GM12891 (cell line): ENCODE results near the gene CLIP4.

Experiments used
- DNase-seq: peaks from one replicate; pipeline ENCODE4 v3.0.0; 2011; ENCODE audit warnings: low spot score; ENCODE audit not compliant: insufficient read length
- FAIRE-seq: peaks from 2 replicates; lab custom pipeline; 2011; peaks lifted over from hg19 to GRCh38; lab: Jason Lieb, UNC
- PAX5 ChIP-seq: IDR thresholded peaks from 2 replicates; pipeline ENCODE4 v1.6.1; 2011; ENCODE audit warnings: low read length, moderate library complexity, mild to moderate bottlenecking; ENCODE audit not compliant: insufficient read depth, severe bottlenecking
- POLR2A ChIP-seq: IDR thresholded peaks from 2 replicates; pipeline ENCODE4 v1.6.1; 2011; ENCODE audit warnings: low read depth, low read length, control low read depth
- POLR2AphosphoS5 ChIP-seq: IDR thresholded peaks from 2 replicates; pipeline ENCODE4 v1.6.1; 2011; ENCODE audit warnings: low read depth, low read length, control low read depth
- POU2F2 ChIP-seq: IDR thresholded peaks from 2 replicates; pipeline ENCODE4 v1.6.1; 2011; ENCODE audit warnings: low read depth, mild to moderate bottlenecking, control low read depth, low read length, moderate library complexity
- SPI1 ChIP-seq: IDR thresholded peaks from 2 replicates; pipeline ENCODE4 v1.6.1; 2011; ENCODE audit warnings: low read depth, low read length, control low read depth
- TAF1 ChIP-seq: IDR thresholded peaks from 2 replicates; pipeline ENCODE4 v1.6.1; 2011; ENCODE audit warnings: low read depth, low read length, control low read depth

The CLIP4 gene

GRCh38 chr2:29130295-29130694, 15.1 kb downstream of the CLIP4 start:
- FAIRE-seq (peak; percentile 84), DNase-seq (no peak)
- TF ChIP-seq SPI1 (no peak), TAF1 (no peak), POLR2A (no peak), POU2F2 (no peak), POLR2AphosphoS5 (no peak), PAX5 (no peak)

- FAIRE-seq, result no peak
- no peak for DNase-seq
Measured at GRCh38 chr2:29134933-29135332, 19.7 kb downstream of the CLIP4 start.

GRCh38 chr2:29139152-29139551, 23.9 kb downstream of the CLIP4 start:
- DNase-seq, result no peak
- FAIRE-seq, result no peak
- TF ChIP-seq POLR2A (no peak), SPI1 (no peak), POLR2AphosphoS5 (no peak), TAF1 (no peak), POU2F2 (no peak)

More at GRCh38 chr2:29134933-29135332, 19.7 kb downstream of the CLIP4 start:
- TF ChIP-seq SPI1 (no peak), POU2F2 (no peak), POLR2A (no peak), TAF1 (no peak), PAX5 (no peak), POLR2AphosphoS5 (no peak)

GRCh38 chr2:29139731-29140130, 24.5 kb downstream of the CLIP4 start:
- no peak for TF ChIP-seq POLR2AphosphoS5
- TF ChIP-seq SPI1, result no peak
- no peak for FAIRE-seq

GRCh38 chr2:29143657-29144056, 28.4 kb downstream of the CLIP4 start:
- no peak for FAIRE-seq

More at GRCh38 chr2:29139731-29140130, 24.5 kb downstream of the CLIP4 start:
- DNase-seq, result no peak

GRCh38 chr2:29146197-29146596, 31.0 kb downstream of the CLIP4 start:
- DNase-seq (no peak), FAIRE-seq (no peak)
- TF ChIP-seq POLR2A (no peak), TAF1 (no peak), POLR2AphosphoS5 (no peak), SPI1 (no peak)

More at GRCh38 chr2:29143657-29144056, 28.4 kb downstream of the CLIP4 start:
- TF ChIP-seq TAF1, result no peak
- no peak for TF ChIP-seq POLR2A
- no peak for TF ChIP-seq PAX5
- no peak for TF ChIP-seq POLR2AphosphoS5
- TF ChIP-seq SPI1, result no peak
- TF ChIP-seq POU2F2, result no peak
- DNase-seq, result no peak

GRCh38 chr2:29147963-29148362, 32.7 kb downstream of the CLIP4 start:
- no peak for TF ChIP-seq SPI1
- TF ChIP-seq POLR2AphosphoS5, result no peak
- DNase-seq (no peak), FAIRE-seq (no peak)

GRCh38 chr2:29154610-29155009, 39.4 kb downstream of the CLIP4 start:
- TF ChIP-seq POU2F2 (no peak), PAX5 (no peak), POLR2AphosphoS5 (no peak), POLR2A (no peak), SPI1 (no peak), TAF1 (no peak)
- FAIRE-seq (no peak), DNase-seq (no peak)

- TF ChIP-seq POU2F2 (no peak), POLR2AphosphoS5 (no peak), POLR2A (no peak), SPI1 (no peak), TAF1 (no peak), PAX5 (no peak)
- FAIRE-seq (no peak), DNase-seq (no peak)
Measured at GRCh38 chr2:29155578-29155977, 40.4 kb downstream of the CLIP4 start.

GRCh38 chr2:29157131-29157530, 41.9 kb downstream of the CLIP4 start:
- no peak for TF ChIP-seq POLR2AphosphoS5
- TF ChIP-seq POLR2A, result no peak
- no peak for TF ChIP-seq POU2F2
- no peak for TF ChIP-seq TAF1
- no peak for TF ChIP-seq PAX5
- TF ChIP-seq SPI1, result no peak
- FAIRE-seq (no peak), DNase-seq (no peak)

- TF ChIP-seq PAX5, result no peak
- TF ChIP-seq POU2F2, result no peak
- no peak for TF ChIP-seq POLR2AphosphoS5
- TF ChIP-seq SPI1, result no peak
- TF ChIP-seq POLR2A, result no peak
- no peak for TF ChIP-seq TAF1
- DNase-seq, result no peak
- FAIRE-seq, result no peak
Measured at GRCh38 chr2:29159125-29159524, 43.9 kb downstream of the CLIP4 start.

- TF ChIP-seq PAX5, result no peak
- no peak for TF ChIP-seq POU2F2
- no peak for TF ChIP-seq TAF1
- no peak for DNase-seq
- FAIRE-seq, result no peak
Measured at GRCh38 chr2:29160184-29160583, 45.0 kb downstream of the CLIP4 start.
